Duodenal mucosa (tissue), 2 donors: Measurements from ENCODE around the gene ARHGEF39.
A peak's percentile ranks its signal among the peaks of the same experiment; 100 is the strongest.

Experiments
- H3K27ac ChIP-seq: one replicate; pipeline ENCODE4 v1.7.0; 2013; ENCODE audit warnings: low read depth, low read length
- H3K27me3 ChIP-seq, 2 donors: one replicate each; pipeline ENCODE4 v1.7.0; 2013; ENCODE audit warnings: low read length in 2 of 2, control low read depth in 1 of 2; ENCODE audit not compliant: insufficient read depth in 2 of 2, control insufficient read depth in 1 of 2
- H3K36me3 ChIP-seq, 2 donors: one replicate each; pipeline ENCODE4 v1.7.0; 2013; ENCODE audit warnings: low read length in 2 of 2, control low read depth in 1 of 2; ENCODE audit not compliant: insufficient read depth in 2 of 2, control insufficient read depth in 1 of 2
- H3K4me1 ChIP-seq, 2 donors: one replicate each; pipeline ENCODE4 v1.7.0; 2013; ENCODE audit warnings: low read length in 2 of 2, control low read depth in 1 of 2; ENCODE audit not compliant: insufficient read depth in 2 of 2, control insufficient read depth in 1 of 2
- H3K4me3 ChIP-seq, 2 donors: one replicate each; pipeline ENCODE4 v1.7.0; 2013; ENCODE audit warnings: low read length in 2 of 2, low read depth in 1 of 2
- H3K9ac ChIP-seq, 2 donors: one replicate each; pipeline ENCODE4 v1.7.0; 2013; ENCODE audit warnings: low read length in 2 of 2, low read depth in 1 of 2
- H3K9me3 ChIP-seq, 2 donors: one replicate each; pipeline ENCODE4 v1.7.0; 2013; ENCODE audit warnings: low read length in 2 of 2, control low read depth in 1 of 2; ENCODE audit not compliant: control insufficient read depth in 1 of 2

The ARHGEF39 gene

GRCh38 chr9:35691757-35692301 is 26.8 kb upstream of the ARHGEF39 start:
- Histone ChIP-seq H3K4me3 (no peak overlapping the region), H3K4me1 (peaks cover 29 to 34% of the 10 kb centered on the region in 2 donors), H3K27ac (no peak overlapping the region), H3K9me3 (no peaks in the 10 kb centered on the region), H3K36me3 (peaks cover 3 to 9% of the 10 kb centered on the region in 2 donors), H3K9ac (no peak overlapping the region), H3K27me3 (no peaks in the 10 kb centered on the region)

GRCh38 chr9:35691334-35691650 is 26.3 kb upstream of the ARHGEF39 start:
- no peaks in the 10 kb centered on the region for H3K27me3 ChIP-seq
- peak overlapping the region; percentile 69 to 75 for H3K4me3 ChIP-seq
- peak overlapping the region; percentile 67 to 74 for H3K9ac ChIP-seq
- H3K36me3 ChIP-seq = peaks cover 0 to 3% of the 10 kb centered on the region in 2 donors
- H3K27ac ChIP-seq = peak overlapping the region; percentile 43
- peaks cover 23 to 30% of the 10 kb centered on the region in 2 donors for H3K4me1 ChIP-seq
- no peaks in the 10 kb centered on the region for H3K9me3 ChIP-seq

- Histone ChIP-seq H3K9ac (peak overlapping the region; percentile 69 to 74), H3K27ac (peak overlapping the region; percentile 73), H3K36me3 (no peaks in the 10 kb centered on the region), H3K27me3 (no peaks in the 10 kb centered on the region), H3K4me3 (peak overlapping the region; percentile 69 to 75), H3K4me1 (peaks cover 18 to 25% of the 10 kb centered on the region in 2 donors), H3K9me3 (no peaks in the 10 kb centered on the region)
Observed at GRCh38 chr9:35690614-35691333, 25.8 kb upstream of the ARHGEF39 start.

GRCh38 chr9:35690294-35690613 is 25.3 kb upstream of the ARHGEF39 start:
- Histone ChIP-seq H3K27ac (peak overlapping the region; percentile 73), H3K36me3 (no peaks in the 10 kb centered on the region), H3K9ac (peak overlapping the region; percentile 28 to 69), H3K9me3 (no peaks in the 10 kb centered on the region), H3K4me3 (peak overlapping the region; percentile 69 to 75), H3K27me3 (no peaks in the 10 kb centered on the region), H3K4me1 (peaks cover 15 to 22% of the 10 kb centered on the region in 2 donors)

GRCh38 chr9:35689542-35690293 is 24.7 kb upstream of the ARHGEF39 start, which contains the start of gene TPM2:
TPM2 (minus strand) TSS chr9:35689925; CDS start chr9:35689817, 108 bp downstream.
- Histone ChIP-seq H3K27me3 (no peaks in the 10 kb centered on the region), H3K4me1 (peaks cover 15 to 22% of the 10 kb centered on the region in 2 donors), H3K36me3 (no peaks in the 10 kb centered on the region), H3K9ac (peak within 1 kb of the TSS; percentile 69 to 74), H3K4me3 (peak within 1 kb of the TSS; percentile 69 to 75), H3K9me3 (no peaks in the 10 kb centered on the region), H3K27ac (peak within 1 kb of the TSS; percentile 73)

GRCh38 chr9:35688558-35689541 is 23.9 kb upstream of the ARHGEF39 start:
- Histone ChIP-seq H3K9ac (peak overlapping the region; percentile 51 to 69), H3K9me3 (no peaks in the 10 kb centered on the region), H3K4me1 (peaks cover 15 to 22% of the 10 kb centered on the region in 2 donors), H3K27ac (peak overlapping the region; percentile 64), H3K4me3 (peak overlapping the region; percentile 55 to 75), H3K36me3 (no peaks in the 10 kb centered on the region), H3K27me3 (no peaks in the 10 kb centered on the region)

- Histone ChIP-seq H3K4me1 (peaks cover 15 to 22% of the 10 kb centered on the region in 2 donors), H3K27ac (peak overlapping the region; percentile 18), H3K9ac (peak overlapping the region in 1 of 2 donors; percentile 18), H3K27me3 (no peaks in the 10 kb centered on the region), H3K36me3 (no peaks in the 10 kb centered on the region), H3K4me3 (peak overlapping the region; percentile 55 to 75), H3K9me3 (no peaks in the 10 kb centered on the region)
Observed at GRCh38 chr9:35687972-35688557, 23.1 kb upstream of the ARHGEF39 start.

GRCh38 chr9:35687306-35687705 is 22.3 kb upstream of the ARHGEF39 start:
- no peaks in the 10 kb centered on the region for H3K27me3 ChIP-seq
- no peak overlapping the region for H3K4me3 ChIP-seq
- peaks cover 15 to 22% of the 10 kb centered on the region in 2 donors for H3K4me1 ChIP-seq
- no peaks in the 10 kb centered on the region for H3K36me3 ChIP-seq
- no peak overlapping the region for H3K9ac ChIP-seq
- no peaks in the 10 kb centered on the region for H3K9me3 ChIP-seq
- H3K27ac ChIP-seq = no peak overlapping the region
